Left ventricle myocardium inferior (tissue), 1 donor: ENCODE results near the gene FTCD. TPM values are rescaled to one million over a fixed set of nuclear protein-coding genes. Genes with fewer than 3 reads are reported as not detected.
A peak's percentile ranks its signal among the peaks of the same experiment; 100 is the strongest.
"Not testable (repeated sequence)": the region's sequence is repeated elsewhere in the genome, so short reads cannot be mapped to it uniquely, and the experiment has no call there.

ENCODE experiments used
- DNase-seq: peaks from one replicate; pipeline ENCODE4 v3.0.0-alpha.2; 2020
- H3K27ac ChIP-seq: fragments of 200-600 bp; replicated peaks from 2 replicates; pipeline ENCODE4 v1.8.0; 2021
- H3K27me3 ChIP-seq: fragments of 200-600 bp; 2 replicates; pipeline ENCODE4 v1.8.0; 2021; ENCODE audit warnings: low read depth
- H3K36me3 ChIP-seq: fragments of 200-600 bp; 2 replicates; pipeline ENCODE4 v1.8.0; 2021
- H3K4me1 ChIP-seq: fragments of 200-600 bp; 2 replicates; pipeline ENCODE4 v1.8.0; 2021
- H3K4me3 ChIP-seq: fragments of 200-600 bp; 2 replicates; pipeline ENCODE4 v1.8.0; 2021; ENCODE audit warnings: mild to moderate bottlenecking, moderate library complexity
- H3K9me3 ChIP-seq: fragments of 200-600 bp; replicated peaks from 2 replicates; pipeline ENCODE4 v1.8.0; 2021
- intact Hi-C: fragments of 100-400 bp; cut with micrococcal nuclease; formaldehyde crosslinking; loops from one replicate; pipeline ENCODE4 v1.11.0; 2022
- total RNA-seq: library from RNA; stranded (reverse); fragmentation: NEBNext Ultra II Directional; extraction: Animal tissue kit (Norgen Biotek cat#: 25700); gene quantifications from one replicate; pipeline ENCODE4 v1.2.1, GENCODE V29; 2021
- TF ChIP-seq, protein P1 (sequence below): fragments of 200-600 bp; IDR thresholded peaks from 2 replicates; pipeline ENCODE4 v1.8.0; 2021; ENCODE audit warnings: antibody characterized with exemption, mild to moderate bottlenecking, borderline replicate concordance
- donor health status: DM: no; HTN: yes; CAD: no; lungs with severe emphysema.

Gene FTCD
- total RNA-seq, 1 donor from 2014 or later: 2.2 TPM

DNA sequence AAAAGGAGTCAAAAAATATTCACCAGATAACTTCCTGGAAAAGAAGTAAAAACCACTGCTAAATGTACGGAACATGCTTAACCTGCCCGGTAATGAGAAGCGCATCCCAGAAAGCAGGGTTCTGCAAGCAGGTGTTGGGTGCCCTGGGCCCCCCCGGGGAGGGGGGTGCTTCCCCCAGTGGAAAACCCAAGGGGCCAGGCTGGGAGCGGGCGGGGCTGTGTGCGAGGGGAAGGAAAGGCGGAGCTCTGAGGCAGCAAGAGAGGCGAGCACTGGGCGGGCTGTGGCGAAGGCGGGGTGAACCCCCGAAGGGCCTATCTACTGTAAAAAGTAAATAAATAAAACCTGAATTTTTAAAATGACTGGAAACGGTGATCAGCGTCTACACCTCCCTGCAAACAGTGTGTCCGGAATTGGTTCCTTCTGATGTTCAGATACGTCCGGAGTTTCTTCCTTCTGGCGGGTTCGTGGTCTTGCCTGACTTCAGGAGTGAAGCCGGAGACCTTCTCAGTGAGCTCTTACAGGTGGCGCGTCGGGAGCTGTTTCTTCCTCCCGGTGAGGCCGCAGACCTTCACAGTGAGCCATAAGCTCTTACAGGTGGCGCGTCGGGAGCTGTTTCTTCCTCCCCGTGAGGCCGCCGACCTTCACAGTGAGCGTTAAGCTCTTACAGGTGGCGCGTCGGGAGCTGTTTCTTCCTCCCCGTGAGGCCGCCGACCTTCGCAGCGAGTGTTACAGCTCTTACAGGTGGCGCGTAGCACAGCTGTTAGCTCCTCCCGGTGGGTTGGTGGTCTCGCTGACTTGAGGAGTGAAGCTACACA, 13.4 kb downstream of the FTCD start:
- Histone ChIP-seq H3K27ac (no peak overlapping the region), H3K27me3 (no peaks in the 10 kb centered on the region), H3K36me3 (no peaks in the 10 kb centered on the region), H3K9me3 (no peaks in the 10 kb centered on the region), H3K4me1 (peaks cover 10% of the 10 kb centered on the region), H3K4me3 (no peak overlapping the region)
- intact Hi-C loops: no loop called here
- peak; percentile 16 for DNase-seq
- TF ChIP-seq, protein P1, sequence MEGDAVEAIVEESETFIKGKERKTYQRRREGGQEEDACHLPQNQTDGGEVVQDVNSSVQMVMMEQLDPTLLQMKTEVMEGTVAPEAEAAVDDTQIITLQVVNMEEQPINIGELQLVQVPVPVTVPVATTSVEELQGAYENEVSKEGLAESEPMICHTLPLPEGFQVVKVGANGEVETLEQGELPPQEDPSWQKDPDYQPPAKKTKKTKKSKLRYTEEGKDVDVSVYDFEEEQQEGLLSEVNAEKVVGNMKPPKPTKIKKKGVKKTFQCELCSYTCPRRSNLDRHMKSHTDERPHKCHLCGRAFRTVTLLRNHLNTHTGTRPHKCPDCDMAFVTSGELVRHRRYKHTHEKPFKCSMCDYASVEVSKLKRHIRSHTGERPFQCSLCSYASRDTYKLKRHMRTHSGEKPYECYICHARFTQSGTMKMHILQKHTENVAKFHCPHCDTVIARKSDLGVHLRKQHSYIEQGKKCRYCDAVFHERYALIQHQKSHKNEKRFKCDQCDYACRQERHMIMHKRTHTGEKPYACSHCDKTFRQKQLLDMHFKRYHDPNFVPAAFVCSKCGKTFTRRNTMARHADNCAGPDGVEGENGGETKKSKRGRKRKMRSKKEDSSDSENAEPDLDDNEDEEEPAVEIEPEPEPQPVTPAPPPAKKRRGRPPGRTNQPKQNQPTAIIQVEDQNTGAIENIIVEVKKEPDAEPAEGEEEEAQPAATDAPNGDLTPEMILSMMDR: no peak

- H3K27me3 ChIP-seq, H3K27ac ChIP-seq, intact Hi-C loops, H3K36me3 ChIP-seq, DNase-seq, H3K4me3 ChIP-seq, H3K9me3 ChIP-seq: not testable (repeated sequence)
- peaks cover 19% of the 10 kb centered on the region for H3K4me1 ChIP-seq
Observed at GRCh38 chr21:46140352-46141003, 14.9 kb downstream of the FTCD start.

GRCh38 chr21:46139686-46140085, 15.7 kb downstream of the FTCD start:
- no peak for DNase-seq
- TF ChIP-seq, protein P1: no peak
- H3K4me3 ChIP-seq: no peak overlapping the region
- no peaks in the 10 kb centered on the region for H3K9me3 ChIP-seq
- intact Hi-C loops: no loop called here
- no peaks in the 10 kb centered on the region for H3K27me3 ChIP-seq
- no peak overlapping the region for H3K27ac ChIP-seq
- H3K36me3 ChIP-seq: no peaks in the 10 kb centered on the region
- peaks cover 19% of the 10 kb centered on the region for H3K4me1 ChIP-seq

- H3K27ac ChIP-seq: no peak overlapping the region
- intact Hi-C loops: no loop called here
- peaks cover 11% of the 10 kb centered on the region for H3K4me1 ChIP-seq
- H3K36me3 ChIP-seq: no peaks in the 10 kb centered on the region
- no peak for DNase-seq
- H3K9me3 ChIP-seq: no peaks in the 10 kb centered on the region
- TF ChIP-seq, protein P1: no peak
- H3K4me3 ChIP-seq: no peak overlapping the region
- no peaks in the 10 kb centered on the region for H3K27me3 ChIP-seq
Observed at GRCh38 chr21:46138383-46138970, 16.9 kb downstream of the FTCD start.

- intact Hi-C loops: no loop called here
- H3K4me1 ChIP-seq: peaks cover 9% of the 10 kb centered on the region
- H3K36me3 ChIP-seq: no peaks in the 10 kb centered on the region
- H3K27me3 ChIP-seq: no peaks in the 10 kb centered on the region
- H3K4me3 ChIP-seq: no peak overlapping the region
- DNase-seq: no peak
- TF ChIP-seq, protein P1: no peak
- H3K27ac ChIP-seq: no peak overlapping the region
- H3K9me3 ChIP-seq: no peaks in the 10 kb centered on the region
Observed at GRCh38 chr21:46137908-46138307, 17.5 kb downstream of the FTCD start.
